Vagina (tissue), 2 donors: Measurements from ENCODE around the gene CAMK2B.

ENCODE experiments used
- POLR2A ChIP-seq, 2 donors: fragments of 450-650 bp; IDR thresholded peaks; one replicate each; pipeline ENCODE4 v1.6.1; 2017; ENCODE audit warnings: antibody characterized with exemption in 2 of 2, mild to moderate bottlenecking in 2 of 2, moderate library complexity in 2 of 2
- TF ChIP-seq, protein P1 (sequence below), 3 experiments: fragments of 450-650 bp in 2 of 3; fragments of 200-600 bp in 1 of 3; sonication (generic) in 1 of 3; IDR thresholded peaks; one replicate each; pipeline ENCODE4 v1.5.1; 2017 to 2019; ENCODE audit warnings: antibody characterized with exemption in 3 of 3, mild to moderate bottlenecking in 2 of 3, moderate library complexity in 2 of 3

DNA sequence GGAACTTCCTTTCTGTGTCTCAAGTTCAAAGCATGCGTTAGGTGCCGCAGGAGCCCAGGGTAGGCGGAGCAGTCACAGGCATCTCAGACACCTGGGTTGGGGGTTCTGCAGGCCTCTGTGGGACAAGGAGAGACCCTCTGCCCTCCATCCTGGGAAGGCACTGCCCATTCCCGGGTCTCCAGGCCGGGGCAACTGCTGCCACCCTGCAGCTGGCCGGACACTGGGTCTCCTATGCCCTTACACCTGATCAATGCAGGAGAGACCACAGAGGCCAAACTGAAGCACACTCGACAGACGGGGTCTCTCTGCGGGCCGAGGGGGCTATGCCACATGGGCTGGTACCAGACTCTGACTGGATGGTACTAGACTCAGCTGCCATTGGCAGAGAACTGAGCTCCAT, 87.7 kb downstream of the CAMK2B start:
- TF ChIP-seq, protein P1, sequence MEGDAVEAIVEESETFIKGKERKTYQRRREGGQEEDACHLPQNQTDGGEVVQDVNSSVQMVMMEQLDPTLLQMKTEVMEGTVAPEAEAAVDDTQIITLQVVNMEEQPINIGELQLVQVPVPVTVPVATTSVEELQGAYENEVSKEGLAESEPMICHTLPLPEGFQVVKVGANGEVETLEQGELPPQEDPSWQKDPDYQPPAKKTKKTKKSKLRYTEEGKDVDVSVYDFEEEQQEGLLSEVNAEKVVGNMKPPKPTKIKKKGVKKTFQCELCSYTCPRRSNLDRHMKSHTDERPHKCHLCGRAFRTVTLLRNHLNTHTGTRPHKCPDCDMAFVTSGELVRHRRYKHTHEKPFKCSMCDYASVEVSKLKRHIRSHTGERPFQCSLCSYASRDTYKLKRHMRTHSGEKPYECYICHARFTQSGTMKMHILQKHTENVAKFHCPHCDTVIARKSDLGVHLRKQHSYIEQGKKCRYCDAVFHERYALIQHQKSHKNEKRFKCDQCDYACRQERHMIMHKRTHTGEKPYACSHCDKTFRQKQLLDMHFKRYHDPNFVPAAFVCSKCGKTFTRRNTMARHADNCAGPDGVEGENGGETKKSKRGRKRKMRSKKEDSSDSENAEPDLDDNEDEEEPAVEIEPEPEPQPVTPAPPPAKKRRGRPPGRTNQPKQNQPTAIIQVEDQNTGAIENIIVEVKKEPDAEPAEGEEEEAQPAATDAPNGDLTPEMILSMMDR (IDR thresholded peaks at IDR 0.05), result no peak
- no peak for TF ChIP-seq POLR2A (IDR thresholded peaks at IDR 0.05)
